DOHH2 (cell line): ENCODE data around the gene GATAD2A.

Source experiments
- EZH2phosphoT487 ChIP-seq: fragments of 200-600 bp; sonication (generic); IDR thresholded peaks from 2 replicates; pipeline ENCODE4 v1.6.1; 2017; ENCODE audit warnings: borderline replicate concordance, mild to moderate bottlenecking, antibody characterized with exemption, low read length, moderate library complexity, mixed read lengths
- TF ChIP-seq, protein P1 (sequence below): fragments of 200-600 bp; sonication (generic); IDR thresholded peaks from one replicate; pipeline ENCODE4 v1.5.1; 2014; ENCODE audit warnings: antibody characterized with exemption, mild to moderate bottlenecking, low read depth, low read length; ENCODE audit not compliant: poor library complexity, severe bottlenecking

DNA sequence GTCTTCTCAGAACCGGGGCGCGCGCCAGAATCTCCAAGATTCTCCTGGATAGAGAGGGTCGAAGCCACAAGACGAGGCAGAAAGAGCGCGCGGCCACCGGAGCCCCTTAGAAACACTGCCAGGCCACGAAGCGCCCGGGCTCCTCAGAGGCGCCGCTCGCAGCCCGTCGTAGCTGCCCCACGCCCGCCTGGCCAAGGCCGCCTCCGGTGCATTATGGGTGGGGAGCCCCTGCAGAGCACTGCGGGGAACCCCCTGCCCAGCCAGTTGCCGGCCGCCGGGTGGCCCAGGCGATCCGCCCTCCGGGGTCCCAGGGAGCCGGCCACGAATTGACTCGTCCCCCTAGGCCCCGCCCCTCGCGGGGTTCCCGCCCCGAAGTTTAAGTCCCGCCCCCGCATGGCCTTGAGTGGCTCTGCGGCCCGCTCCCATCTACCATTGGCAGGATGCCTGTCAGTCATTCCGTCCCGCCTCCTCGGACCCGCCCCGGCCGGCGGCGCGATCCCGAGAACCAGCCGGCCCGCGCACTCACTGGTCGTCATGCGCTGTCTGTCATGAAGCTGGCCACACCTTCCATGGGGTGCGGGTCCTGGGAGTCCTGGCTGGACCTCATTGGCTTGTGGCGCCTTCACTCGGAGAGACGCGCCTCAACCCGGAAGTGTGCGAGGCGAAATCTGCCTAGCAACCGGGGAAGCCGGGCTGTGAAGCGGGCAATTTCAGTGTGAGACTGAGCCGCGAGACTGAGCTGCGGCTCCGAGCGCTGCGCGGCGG, 20.2 kb upstream of the GATAD2A start:
- TF ChIP-seq, protein P1, sequence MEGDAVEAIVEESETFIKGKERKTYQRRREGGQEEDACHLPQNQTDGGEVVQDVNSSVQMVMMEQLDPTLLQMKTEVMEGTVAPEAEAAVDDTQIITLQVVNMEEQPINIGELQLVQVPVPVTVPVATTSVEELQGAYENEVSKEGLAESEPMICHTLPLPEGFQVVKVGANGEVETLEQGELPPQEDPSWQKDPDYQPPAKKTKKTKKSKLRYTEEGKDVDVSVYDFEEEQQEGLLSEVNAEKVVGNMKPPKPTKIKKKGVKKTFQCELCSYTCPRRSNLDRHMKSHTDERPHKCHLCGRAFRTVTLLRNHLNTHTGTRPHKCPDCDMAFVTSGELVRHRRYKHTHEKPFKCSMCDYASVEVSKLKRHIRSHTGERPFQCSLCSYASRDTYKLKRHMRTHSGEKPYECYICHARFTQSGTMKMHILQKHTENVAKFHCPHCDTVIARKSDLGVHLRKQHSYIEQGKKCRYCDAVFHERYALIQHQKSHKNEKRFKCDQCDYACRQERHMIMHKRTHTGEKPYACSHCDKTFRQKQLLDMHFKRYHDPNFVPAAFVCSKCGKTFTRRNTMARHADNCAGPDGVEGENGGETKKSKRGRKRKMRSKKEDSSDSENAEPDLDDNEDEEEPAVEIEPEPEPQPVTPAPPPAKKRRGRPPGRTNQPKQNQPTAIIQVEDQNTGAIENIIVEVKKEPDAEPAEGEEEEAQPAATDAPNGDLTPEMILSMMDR: no peak
- no peak for TF ChIP-seq EZH2phosphoT487
